GM12872 (cell line): Measurements from ENCODE around the gene SSC5D.

Experiments used
- TF ChIP-seq, protein P1 (sequence below): IDR thresholded peaks from 3 replicates; pipeline ENCODE4 v1.5.1; 2011; ENCODE audit warnings: low read depth, mild to moderate bottlenecking, low read length, moderate library complexity; ENCODE audit not compliant: insufficient read depth

SSC5D gene

GRCh38 chr19:55529636-55530234 lies 41.5 kb downstream of the SSC5D start:
- TF ChIP-seq, protein P1, sequence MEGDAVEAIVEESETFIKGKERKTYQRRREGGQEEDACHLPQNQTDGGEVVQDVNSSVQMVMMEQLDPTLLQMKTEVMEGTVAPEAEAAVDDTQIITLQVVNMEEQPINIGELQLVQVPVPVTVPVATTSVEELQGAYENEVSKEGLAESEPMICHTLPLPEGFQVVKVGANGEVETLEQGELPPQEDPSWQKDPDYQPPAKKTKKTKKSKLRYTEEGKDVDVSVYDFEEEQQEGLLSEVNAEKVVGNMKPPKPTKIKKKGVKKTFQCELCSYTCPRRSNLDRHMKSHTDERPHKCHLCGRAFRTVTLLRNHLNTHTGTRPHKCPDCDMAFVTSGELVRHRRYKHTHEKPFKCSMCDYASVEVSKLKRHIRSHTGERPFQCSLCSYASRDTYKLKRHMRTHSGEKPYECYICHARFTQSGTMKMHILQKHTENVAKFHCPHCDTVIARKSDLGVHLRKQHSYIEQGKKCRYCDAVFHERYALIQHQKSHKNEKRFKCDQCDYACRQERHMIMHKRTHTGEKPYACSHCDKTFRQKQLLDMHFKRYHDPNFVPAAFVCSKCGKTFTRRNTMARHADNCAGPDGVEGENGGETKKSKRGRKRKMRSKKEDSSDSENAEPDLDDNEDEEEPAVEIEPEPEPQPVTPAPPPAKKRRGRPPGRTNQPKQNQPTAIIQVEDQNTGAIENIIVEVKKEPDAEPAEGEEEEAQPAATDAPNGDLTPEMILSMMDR = no peak

GRCh38 chr19:55530996-55531395 lies 42.8 kb downstream of the SSC5D start:
- TF ChIP-seq, protein P1 = no peak

DNA sequence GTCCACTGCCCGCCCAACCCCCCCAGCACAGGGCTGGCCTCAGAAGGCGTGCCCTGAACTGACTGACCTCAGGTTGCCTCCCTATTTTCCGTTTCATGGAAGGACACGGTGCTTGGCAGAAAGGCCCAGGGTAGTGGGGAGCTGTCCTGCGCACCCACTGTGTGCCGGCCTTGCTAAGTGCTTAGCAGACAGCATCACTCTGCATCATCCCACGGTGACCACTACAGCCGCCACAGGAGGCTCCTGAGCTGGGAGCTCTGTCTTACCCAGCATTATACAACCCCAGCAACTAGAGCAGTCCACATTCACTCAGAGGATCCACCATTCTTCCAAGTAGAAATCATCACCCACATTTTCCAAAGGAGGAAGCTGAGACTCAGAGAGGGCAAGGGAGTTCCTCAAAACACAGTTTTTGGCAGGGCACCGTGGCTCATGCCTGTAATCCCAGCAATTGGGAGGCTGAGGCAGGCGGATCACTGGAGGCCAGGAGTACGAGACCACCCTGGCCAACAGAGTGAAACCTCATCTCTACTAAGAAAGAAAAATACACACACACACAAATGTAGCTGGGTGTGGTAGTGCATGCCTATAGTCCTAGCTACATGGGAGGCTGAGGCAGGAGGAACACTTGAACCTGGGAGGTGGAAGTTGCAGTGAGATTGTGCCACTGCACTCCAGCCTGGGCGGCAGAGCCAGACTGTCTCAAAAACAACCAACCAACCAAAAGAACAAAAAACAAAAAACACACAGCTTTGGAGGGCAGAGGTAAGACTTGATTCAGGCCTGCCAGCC lies 47.1 kb downstream of the SSC5D start:
- TF ChIP-seq, protein P1 = no peak

DNA sequence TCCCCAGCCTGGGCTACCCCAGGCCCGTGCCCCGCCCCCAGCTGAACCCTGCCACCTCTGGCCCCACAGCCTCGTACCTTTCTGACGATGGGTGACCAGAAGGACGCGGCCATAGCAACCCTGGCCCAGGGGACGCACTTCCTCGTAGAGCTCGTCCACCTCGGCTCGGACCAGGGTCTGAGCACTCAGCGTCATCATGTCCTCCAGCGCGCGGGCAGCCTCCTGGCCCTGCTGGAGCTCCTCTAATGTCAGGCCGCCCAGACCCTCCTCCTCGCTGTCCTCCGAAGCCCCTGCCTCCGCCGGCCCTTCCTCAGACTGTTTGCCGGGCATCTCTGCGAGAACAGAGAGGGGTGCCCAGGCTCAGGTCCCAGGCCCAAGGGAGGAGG lies 47.7 kb downstream of the SSC5D start:
- TF ChIP-seq, protein P1 = no peak

DNA sequence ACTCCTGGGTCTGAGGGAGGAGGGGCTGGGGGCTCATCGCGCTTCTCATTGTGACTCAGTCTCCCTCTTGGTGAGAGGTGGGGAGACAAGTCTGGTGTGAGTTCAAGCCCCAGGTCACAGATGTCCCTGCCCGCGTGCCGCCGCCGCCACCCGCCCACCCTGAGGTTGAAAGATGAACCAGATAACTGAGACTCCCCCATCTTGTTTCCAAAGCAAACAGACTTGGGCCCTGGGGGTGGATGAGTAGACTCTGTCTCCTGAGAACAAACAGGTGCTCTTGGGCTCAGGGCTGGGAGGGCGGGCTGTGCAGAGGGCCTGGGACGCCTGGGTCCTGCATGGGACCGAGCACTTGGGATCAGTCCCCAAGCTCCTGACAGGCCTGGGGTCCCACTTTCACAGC lies 48.1 kb downstream of the SSC5D start:
- TF ChIP-seq, protein P1 = no peak

DNA sequence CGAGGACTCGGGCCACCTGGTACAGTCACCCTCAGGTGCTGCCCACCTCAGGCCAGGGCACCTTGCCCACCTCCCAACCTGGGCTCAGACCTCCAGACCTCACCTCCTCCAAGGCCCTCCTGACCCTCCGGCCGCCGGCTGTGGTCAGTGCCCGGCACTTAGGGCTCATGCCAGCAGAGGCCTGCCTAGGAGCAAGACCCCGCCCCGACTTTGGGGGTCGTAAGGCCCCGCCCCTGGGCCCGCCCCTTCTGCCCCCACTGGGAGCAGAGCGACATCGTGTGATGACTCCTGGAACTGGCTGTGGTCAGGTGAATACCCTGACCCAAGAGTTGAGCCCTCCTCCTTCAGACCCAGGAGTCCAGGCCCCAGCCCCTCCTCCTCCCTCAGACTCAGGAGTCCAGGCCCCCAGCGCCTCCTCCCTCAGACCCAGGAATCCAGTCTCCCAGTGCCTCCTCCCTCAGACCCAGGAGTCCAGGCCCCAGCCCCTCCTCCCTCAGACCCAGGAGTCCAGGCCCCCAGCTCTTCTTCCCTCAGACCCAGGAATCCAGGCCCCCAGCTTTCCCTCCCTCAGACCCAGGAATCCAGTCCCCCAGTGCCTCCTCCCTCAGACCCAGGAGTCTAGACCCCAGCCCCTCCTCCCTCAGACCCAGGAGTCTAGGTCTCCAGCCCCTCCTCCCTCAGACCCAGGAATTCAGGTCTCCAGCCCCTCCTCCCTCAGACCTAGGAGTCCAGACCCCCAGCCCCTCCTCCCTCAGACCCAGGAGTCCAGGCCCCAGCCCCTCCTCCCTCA lies 48.9 kb downstream of the SSC5D start, which contains the start of gene SBK2:
Gene SBK2, minus strand, starts transcription at position 183 of the 790 bp plus-strand sequence. CDS start 839 bp downstream, outside the sequence.
- TF ChIP-seq, protein P1 = peak; percentile 26; the same call in 1 of the 3 replicates

DNA sequence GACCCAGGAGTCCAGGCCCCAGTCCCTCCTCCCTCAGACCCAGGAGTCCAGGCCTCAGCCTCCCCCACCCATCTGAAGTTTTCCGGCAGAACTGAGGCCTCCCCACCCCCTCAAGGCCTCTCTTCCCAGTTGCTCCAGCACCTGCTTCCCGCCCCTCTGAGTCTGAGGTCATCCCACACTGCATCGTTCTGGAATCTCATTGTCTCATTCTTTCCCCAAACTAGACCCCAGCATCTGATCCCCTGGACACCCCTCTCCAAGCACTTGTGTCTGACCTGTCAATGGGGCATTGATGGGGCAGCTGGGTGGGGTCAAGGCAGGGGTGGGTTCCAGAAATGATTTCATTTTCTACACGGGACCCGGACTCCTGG lies 49.5 kb downstream of the SSC5D start:
- TF ChIP-seq, protein P1 = no peak
